B cell (primary cell): ENCODE results near the gene CAMK2A. TPM values are rescaled to one million over a fixed set of nuclear protein-coding genes. Genes with fewer than 3 reads are reported as not detected.

ENCODE experiments used
- ATAC-seq: fragments of 200-7000 bp; cut with Tn5 transposase; one replicate; pipeline ENCODE4 v1.10.0; 2021; ENCODE audit warnings: low read depth, mild to moderate bottlenecking, moderate number of reproducible peaks, moderate library complexity
- CTCF ChIA-PET: fragments of 350-600 bp; sonication (Branson Sonifier 250); formaldehyde crosslinking; loops from one replicate; lab custom pipeline; 2021; ENCODE audit warnings: antibody characterized with exemption, inconsistent platforms; lab: Charles Lee
- POLR2A ChIA-PET: fragments of 350-600 bp; sonication (Branson Sonifier 250); formaldehyde crosslinking; loops from one replicate; lab custom pipeline; 2021; ENCODE audit warnings: antibody characterized with exemption; lab: Charles Lee
- DNase-seq: peaks from one replicate; pipeline ENCODE4 v3.0.0; 2013
- H2AFZ ChIP-seq: 2 replicates; pipeline ENCODE4 v1.6.1; 2012; ENCODE audit warnings: mild to moderate bottlenecking, low read depth, low read length; ENCODE audit not compliant: insufficient read depth, poor library complexity, severe bottlenecking
- H3K27ac ChIP-seq, 2 donors: 1 replicate in 1 of 2; 2 replicates in 1 of 2; pipeline ENCODE4 v1.5.1; 2012 to 2013; ENCODE audit warnings: low read length in 2 of 2, mild to moderate bottlenecking in 2 of 2, moderate library complexity in 1 of 2
- H3K27me3 ChIP-seq, 4 experiments: fragments of 200-600 bp in 1 of 4; sonication (generic) in 1 of 4; replicated peaks in 1 of 4; 1 replicate in 2 of 4; 2 replicates in 2 of 4; pipeline versions ENCODE4 v1.6.1 to v1.7.0; 2013 to 2016; ENCODE audit warnings: low read length in 3 of 4, mild to moderate bottlenecking in 2 of 4, mixed read lengths in 1 of 4, moderate library complexity in 1 of 4; ENCODE audit not compliant: insufficient read depth in 4 of 4, control insufficient read depth in 3 of 4; ENCODE audit errors: control extremely low read depth in 1 of 4
- H3K36me3 ChIP-seq, 2 experiments: replicated peaks in 1 of 2; 1 replicate in 1 of 2; 2 replicates in 1 of 2; pipeline versions ENCODE4 v1.6.1 to v1.7.1; 2013; ENCODE audit warnings: low read length in 1 of 2; ENCODE audit not compliant: insufficient read depth in 2 of 2, control insufficient read depth in 1 of 2; ENCODE audit errors: control extremely low read depth in 1 of 2, extremely low read depth in 1 of 2
- H3K4me1 ChIP-seq, 2 donors: fragments of 200-600 bp in 1 of 2; sonication (generic) in 1 of 2; 1 replicate in 1 of 2; 2 replicates in 1 of 2; pipeline versions ENCODE4 v1.5.1 to v1.6.1; 2013 to 2017; ENCODE audit warnings: low read length in 2 of 2; ENCODE audit not compliant: control insufficient read depth in 2 of 2, insufficient read depth in 2 of 2
- H3K4me2 ChIP-seq: replicated peaks from 2 replicates; pipeline ENCODE3; 2012; ENCODE audit warnings: mild to moderate bottlenecking, low read depth, low read length; ENCODE audit not compliant: poor library complexity, severe bottlenecking
- H3K4me3 ChIP-seq, 5 experiments: fragments of 200-600 bp in 1 of 5; sonication (generic) in 1 of 5; 1 replicate in 3 of 5; 2 replicates in 2 of 5; pipeline versions ENCODE4 v1.5.1 to v1.7.0; 2011 to 2016; ENCODE audit warnings: low read length in 4 of 5, mild to moderate bottlenecking in 4 of 5, low read depth in 2 of 5, control low read depth in 1 of 5, moderate library complexity in 1 of 5; ENCODE audit not compliant: insufficient read depth in 1 of 5; ENCODE audit errors: control extremely low read depth in 1 of 5, extremely low read depth in 1 of 5
- H3K79me2 ChIP-seq: fragments of 200-600 bp; sonication (generic); one replicate; pipeline ENCODE4 v1.6.0; 2016; ENCODE audit warnings: low read length; ENCODE audit not compliant: control insufficient read depth, insufficient read depth
- H3K9ac ChIP-seq: fragments of 200-600 bp; sonication (generic); 2 replicates; pipeline ENCODE4 v1.6.1; 2017; ENCODE audit warnings: mild to moderate bottlenecking, low read length, moderate library complexity
- H3K9me3 ChIP-seq, 3 donors: one replicate each; pipeline versions ENCODE4 v1.6.1 to v1.7.1; 2013; ENCODE audit warnings: low read length in 2 of 3; ENCODE audit not compliant: control insufficient read depth in 2 of 3, insufficient read depth in 1 of 3; ENCODE audit errors: control extremely low read depth in 1 of 3
- H4K20me1 ChIP-seq: 2 replicates; pipeline ENCODE4 v1.6.0; 2012; ENCODE audit warnings: mild to moderate bottlenecking, low read length; ENCODE audit not compliant: insufficient read depth, control insufficient read depth, poor library complexity, severe bottlenecking
- H3K27ac Mint-ChIP-seq: one replicate; pipeline ENCODE4 v1.8.0; 2021; ENCODE audit warnings: mixed read lengths
- H3K27me3 Mint-ChIP-seq: one replicate; pipeline ENCODE4 v1.8.0; 2021; ENCODE audit warnings: mixed read lengths
- H3K4me1 Mint-ChIP-seq: one replicate; pipeline ENCODE4 v1.8.0; 2021; ENCODE audit warnings: mixed read lengths
- H3K4me3 Mint-ChIP-seq: one replicate; pipeline ENCODE4 v1.8.0; 2021; ENCODE audit warnings: mixed read lengths
- H3K9me3 Mint-ChIP-seq: one replicate; pipeline ENCODE4 v1.8.0; 2022; ENCODE audit warnings: mixed read lengths; ENCODE audit not compliant: insufficient read depth
- EZH2 ChIP-seq: IDR thresholded peaks from 2 replicates; pipeline ENCODE4 v1.6.1; 2012; ENCODE audit warnings: borderline replicate concordance, low read depth, mild to moderate bottlenecking, moderate library complexity, low read length; ENCODE audit not compliant: insufficient read depth, poor library complexity, severe bottlenecking
- WGBS: methylation state at CpG from one replicate; pipeline ENCODE4 v1.1.5; 2013; ENCODE audit warnings: missing lambda C conversion rate; ENCODE audit not compliant: insufficient coverage; 5-methylcytosine and 5-hydroxymethylcytosine counted together
- intact Hi-C: fragments of 100-400 bp; cut with micrococcal nuclease; formaldehyde crosslinking; loops from one replicate; pipeline ENCODE4 v1.10.0; 2022
- polyA plus RNA-seq: library from polyadenylated mRNA; depleted of rRNA; stranded (reverse); fragments of >200 nt; gene quantifications from 2 replicates; pipeline ENCODE4 v1.2.3, GENCODE V29; 2012
- total RNA-seq, 2 donors: library from RNA; stranded (reverse); fragments of 120-200 nt in 1 of 2; gene quantifications; 1 replicate in 1 of 2; 2 replicates in 1 of 2; pipeline versions ENCODE4 v1.2.3 to v1.2.4, GENCODE V29; 2013 to 2022
- TF ChIP-seq, protein P1 (sequence below): fragments of 200-600 bp; IDR thresholded peaks from one replicate; pipeline ENCODE4 v1.8.0; 2022; ENCODE audit warnings: antibody characterized with exemption, mild to moderate bottlenecking

The CAMK2A gene
- total and polyA plus RNA-seq, 2 donors (not counting 1 experiment from before 2014, with no cell fraction given) = not detected

DNA sequence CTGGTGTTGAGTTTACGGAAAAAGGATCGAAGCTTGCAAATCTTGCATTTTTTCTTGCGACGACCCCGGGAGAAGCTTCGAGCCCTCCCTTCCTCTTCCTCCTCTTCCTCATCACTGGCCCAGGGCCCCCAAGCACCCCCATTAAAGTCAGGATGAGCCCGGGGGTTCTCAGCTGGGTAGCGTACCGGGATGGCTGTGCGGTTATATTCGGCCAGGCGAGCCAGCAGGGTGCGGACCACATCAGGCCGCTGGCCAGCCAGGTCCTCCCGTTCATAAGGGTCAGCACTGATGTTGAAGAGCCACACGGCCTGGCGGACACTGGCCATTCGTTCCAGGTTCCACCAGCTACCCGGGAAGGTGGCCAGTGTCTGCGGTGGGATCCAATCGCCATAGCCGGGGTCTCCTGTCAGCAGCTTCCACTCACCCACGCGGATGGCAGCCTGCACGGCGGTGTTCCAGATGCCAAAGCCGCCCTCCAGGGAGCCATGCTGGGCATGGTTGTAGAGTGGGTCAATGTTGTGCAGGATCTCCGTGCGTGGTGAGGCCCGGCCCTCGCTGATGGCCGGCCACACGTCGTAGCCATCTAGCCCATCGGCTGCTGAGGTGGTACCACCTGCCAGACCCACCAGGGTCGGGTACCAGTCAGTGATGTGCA, 7.8 kb upstream of the CAMK2A start:
- Mint-ChIP-seq H3K4me3 (no peak overlapping the region), H3K27me3 (peaks cover 24% of the 10 kb centered on the region), H3K9me3 (no peaks in the 10 kb centered on the region), H3K4me1 (peaks cover 2% of the 10 kb centered on the region), H3K27ac (no peak overlapping the region)
- ChIA-PET CTCF (no interaction called here), POLR2A (no interaction called here)
- Histone ChIP-seq H3K9ac (no peak overlapping the region), H3K4me2 (no peak overlapping the region), H3K9me3 (peaks cover 0 to 4% (median 2%) of the 10 kb centered on the region in 3 donors), H3K79me2 (no peaks in the 10 kb centered on the region), H3K4me3 (no peak overlapping the region), H3K36me3 (no peaks in the 10 kb centered on the region), H3K4me1 (peaks cover 0 to 8% of the 10 kb centered on the region in 2 donors), H3K27ac (no peak overlapping the region), H2AFZ (no peak overlapping the region), H4K20me1 (no peaks in the 10 kb centered on the region), H3K27me3 (peaks cover 0 to 16% (median 11%) of the 10 kb centered on the region in 4 experiments)
- DNase-seq (no peak), ATAC-seq (no peak)
- TF ChIP-seq, protein P1, sequence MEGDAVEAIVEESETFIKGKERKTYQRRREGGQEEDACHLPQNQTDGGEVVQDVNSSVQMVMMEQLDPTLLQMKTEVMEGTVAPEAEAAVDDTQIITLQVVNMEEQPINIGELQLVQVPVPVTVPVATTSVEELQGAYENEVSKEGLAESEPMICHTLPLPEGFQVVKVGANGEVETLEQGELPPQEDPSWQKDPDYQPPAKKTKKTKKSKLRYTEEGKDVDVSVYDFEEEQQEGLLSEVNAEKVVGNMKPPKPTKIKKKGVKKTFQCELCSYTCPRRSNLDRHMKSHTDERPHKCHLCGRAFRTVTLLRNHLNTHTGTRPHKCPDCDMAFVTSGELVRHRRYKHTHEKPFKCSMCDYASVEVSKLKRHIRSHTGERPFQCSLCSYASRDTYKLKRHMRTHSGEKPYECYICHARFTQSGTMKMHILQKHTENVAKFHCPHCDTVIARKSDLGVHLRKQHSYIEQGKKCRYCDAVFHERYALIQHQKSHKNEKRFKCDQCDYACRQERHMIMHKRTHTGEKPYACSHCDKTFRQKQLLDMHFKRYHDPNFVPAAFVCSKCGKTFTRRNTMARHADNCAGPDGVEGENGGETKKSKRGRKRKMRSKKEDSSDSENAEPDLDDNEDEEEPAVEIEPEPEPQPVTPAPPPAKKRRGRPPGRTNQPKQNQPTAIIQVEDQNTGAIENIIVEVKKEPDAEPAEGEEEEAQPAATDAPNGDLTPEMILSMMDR = no peak
- TF ChIP-seq EZH2 = no peak
- intact Hi-C loops = no loop called here
- WGBS = 95% methylated on average over 34 of the region's 36 CpGs

DNA sequence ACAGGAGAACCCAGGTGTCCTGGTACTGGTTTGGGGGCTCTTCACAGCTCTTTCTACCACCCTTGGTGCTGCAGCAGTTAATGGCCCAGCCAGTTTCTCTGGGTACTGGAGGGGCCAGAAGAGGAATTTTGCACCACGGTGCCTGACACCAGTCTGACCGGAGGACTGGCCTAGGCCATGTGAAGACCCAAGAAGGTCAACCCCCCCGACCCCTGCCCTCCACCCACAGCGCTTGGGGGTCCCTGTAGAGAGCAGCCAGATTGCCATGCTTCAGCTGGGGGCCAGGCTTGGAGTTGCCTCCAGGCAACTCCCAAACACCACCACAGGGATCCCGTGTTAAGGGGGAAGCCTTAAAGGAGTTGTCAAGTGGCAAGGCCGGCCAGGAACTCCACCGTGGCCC, 6.9 kb upstream of the CAMK2A start:
- intact Hi-C loops = no loop called here
- WGBS = 92% methylated on average over 5 of the region's 7 CpGs
- H3K27ac Mint-ChIP-seq = no peak overlapping the region
- peaks cover 0 to 11% (median 7%) of the 10 kb centered on the region in 4 experiments for H3K27me3 ChIP-seq
- TF ChIP-seq, protein P1 = no peak
- no peak for TF ChIP-seq EZH2
- H3K4me2 ChIP-seq = no peak overlapping the region
- ATAC-seq = no peak
- DNase-seq = no peak
- H3K4me3 ChIP-seq = no peak overlapping the region
- peaks cover 23% of the 10 kb centered on the region for H3K27me3 Mint-ChIP-seq
- no peak overlapping the region for H3K27ac ChIP-seq
- no peaks in the 10 kb centered on the region for H3K4me1 Mint-ChIP-seq
- no peaks in the 10 kb centered on the region for H3K4me1 ChIP-seq
- H3K9me3 Mint-ChIP-seq = no peaks in the 10 kb centered on the region
- no peaks in the 10 kb centered on the region for H3K79me2 ChIP-seq
- no peaks in the 10 kb centered on the region for H3K36me3 ChIP-seq
- CTCF ChIA-PET = no interaction called here
- POLR2A ChIA-PET = no interaction called here
- H2AFZ ChIP-seq = no peak overlapping the region
- no peaks in the 10 kb centered on the region for H4K20me1 ChIP-seq
- H3K9ac ChIP-seq = no peak overlapping the region
- peaks cover 0 to 2% (median 0%) of the 10 kb centered on the region in 3 donors for H3K9me3 ChIP-seq
- no peak overlapping the region for H3K4me3 Mint-ChIP-seq
